ENCODE results near the gene P2RY10. TPM values are rescaled to one million over a fixed set of nuclear protein-coding genes. Genes with fewer than 3 reads are reported as not detected.

P2RY10 gene
- total RNA-seq = not detected in 2 replicates

GRCh38 chrX:78945186-78945912 lies at the start of gene P2RY10:
Gene P2RY10 (plus strand): TSS chrX:78945391. CDS start chrX:78960521, 15,130 bp downstream.

Other genes starting within 250 kb of the P2RY10 start
- gene LPAR4, start 197.7 kb upstream of the P2RY10 start, total RNA-seq = under 0.01 and 0.13 TPM in 2 replicates
- not detected in 2 replicates for gene GPR174, start 199.3 kb downstream of the P2RY10 start, total RNA-seq

All from bladder microvascular endothelial cell (primary cell).